Pericardium fibroblast (primary cell): ENCODE measurements around the gene FKBP1B. TPM values are rescaled to one million over a fixed set of nuclear protein-coding genes. Genes with fewer than 3 reads are reported as not detected.

Experiments
- total RNA-seq: library from RNA; depleted of rRNA; stranded (reverse); fragments of >200 nt; gene quantifications from 2 replicates; pipeline ENCODE4 v1.2.3, GENCODE V29; 2015

The FKBP1B gene
- total RNA-seq: 4.8 and 9.5 TPM in 2 replicates

GRCh38 chr2:24049485-24050021 is at the start of gene FKBP1B:
Gene FKBP1B (plus strand): TSS chr2:24049741. CDS start chr2:24049850, 109 bp downstream.

GRCh38 chr2:24009680-24010476 is 39.7 kb upstream of the FKBP1B start, which contains the start of gene MFSD2B:
Gene MFSD2B (plus strand): TSS chr2:24010085. CDS start chr2:24010097, 12 bp downstream.

GRCh38 chr2:24046930-24047702 is 2.4 kb upstream of the FKBP1B start, which contains the start of gene WDCP:
Gene WDCP (minus strand): TSS chr2:24047391. CDS start chr2:24039494, 7,897 bp downstream.

GRCh38 chr2:24075915-24076848 is 26.6 kb downstream of the FKBP1B start, which contains the start of gene SF3B6:
Gene SF3B6 (minus strand): TSS chr2:24076326. CDS start chr2:24076229, 97 bp downstream.

GRCh38 chr2:24084386-24085199 is 35.1 kb downstream of the FKBP1B start, which contains the start of gene TP53I3:
Gene TP53I3 (minus strand): TSS chr2:24084834. CDS start chr2:24084326, 508 bp downstream.

Other genes with a start within 250 kb of the FKBP1B start
- gene ATAD2B, start 122.6 kb upstream of the FKBP1B start, total RNA-seq: 3.4 and 4.3 TPM in 2 replicates
- gene UBXN2A, start 109.3 kb upstream of the FKBP1B start, total RNA-seq: 9.6 and 13.5 TPM in 2 replicates
- gene MFSD2B, start 39.7 kb upstream of the FKBP1B start, total RNA-seq: 0.60 TPM in 1 of 2 replicates, not detected in the other
- gene WDCP, start 2.4 kb upstream of the FKBP1B start, total RNA-seq: 3.9 and 4.6 TPM in 2 replicates
- 126 and 127 TPM in 2 replicates for gene SF3B6, start 26.6 kb downstream of the FKBP1B start, total RNA-seq
- gene TP53I3, start 35.1 kb downstream of the FKBP1B start, total RNA-seq: 51.0 and 52.5 TPM in 2 replicates
- 0.68 TPM in 1 of 2 replicates, not detected in the other for gene PFN4, start 73.6 kb downstream of the FKBP1B start, total RNA-seq
- 2.8 and 12.3 TPM in 2 replicates for gene FAM228B, start 73.7 kb downstream of the FKBP1B start, total RNA-seq
- 0.58 and 0.77 TPM in 2 replicates for gene FAM228A, start 125.3 kb downstream of the FKBP1B start, total RNA-seq